Upper lobe of left lung (tissue), 6 donors: ENCODE results near the gene SPATA31D4. TPM values are rescaled to one million over a fixed set of nuclear protein-coding genes. Genes with fewer than 3 reads are reported as not detected.

Experiments used
- small RNA-seq, 4 donors: library from RNA; depleted of rRNA; stranded (forward); fragments of <200 nt; gene quantifications; one replicate each; pipeline ENCODE3, GENCODE V24; 2016
- total RNA-seq, 6 donors: library from RNA; depleted of rRNA in 4 of 6; stranded (reverse); fragments of >200 nt in 4 of 6; gene quantifications; one replicate each; pipeline versions ENCODE4 v1.1.0 to v1.2.1, GENCODE V29; 2016 to 2021
- donor health status: DM: no; HTN: no; CAD: no; lungs with moderate emphysema.
- donor health status: DM: no; HTN: yes; CAD: no; lungs with severe emphysema.

Gene SPATA31D4
- total RNA-seq, 6 donors from 2014 or later: not detected

Small RNAs within 50 kb of the gene (small RNA-seq; reads per million reads assigned to genes)
- gene RF00189: 0 reads per million in 4 donors
- gene RNA5SP287: 0 reads per million in 4 donors

Other genes starting within 250 kb of the SPATA31D4 start
- 10 to 100 TPM; 17.3 to 55.5 (median 27.6) TPM for gene TLE1, start 238.9 kb upstream of the SPATA31D4 start, total RNA-seq
- not detected for gene SPATA31D3, start 15.1 kb downstream of the SPATA31D4 start, total RNA-seq
- not detected for gene SPATA31D1, start 60.3 kb downstream of the SPATA31D4 start, total RNA-seq